GM19324 (cell line): ENCODE results near the gene MAML1.
"Not testable (repeated sequence)": the region's sequence is repeated elsewhere in the genome, so short reads cannot be mapped to it uniquely, and the experiment has no call there.

Experiments used
- ATAC-seq: cut with Tn5 transposase; IDR thresholded peaks from one replicate; pipeline ENCODE4 v1.9.1; 2021; ENCODE audit warnings: mild to moderate bottlenecking, moderate library complexity; ENCODE audit not compliant: unreplicated experiment, low FRiP score

MAML1 gene

GRCh38 chr5:179732918-179733771, 523 bp downstream of the MAML1 start:
- ATAC-seq, result peak; percentile 42

GRCh38 chr5:179733772-179734126, 1.1 kb downstream of the MAML1 start:
- ATAC-seq, result no peak

GRCh38 chr5:179734536-179735164, 2.0 kb downstream of the MAML1 start:
- no peak for ATAC-seq

GRCh38 chr5:179738742-179739141, 6.1 kb downstream of the MAML1 start:
- ATAC-seq, result no peak

- ATAC-seq, result not testable (repeated sequence)
These were observed 11.5 kb downstream of the MAML1 start for GRCh38 chr5:179744106-179744505.

GRCh38 chr5:179746872-179747271, 14.2 kb downstream of the MAML1 start:
- ATAC-seq, result no peak

GRCh38 chr5:179747811-179748210, 15.2 kb downstream of the MAML1 start:
- no peak for ATAC-seq

- ATAC-seq, result no peak
These were observed 17.4 kb downstream of the MAML1 start for GRCh38 chr5:179749857-179750508.

- no peak for ATAC-seq
These were observed 21.3 kb downstream of the MAML1 start for GRCh38 chr5:179753971-179754370.

- no peak for ATAC-seq
These were observed 22.4 kb downstream of the MAML1 start for GRCh38 chr5:179755022-179755421.

GRCh38 chr5:179758955-179759354, 26.3 kb downstream of the MAML1 start:
- ATAC-seq, result no peak

GRCh38 chr5:179759581-179760551, 27.2 kb downstream of the MAML1 start:
- ATAC-seq, result no peak

- ATAC-seq, result no peak
These were observed 29.6 kb downstream of the MAML1 start for GRCh38 chr5:179762079-179762780.

GRCh38 chr5:179762781-179763176, 30.2 kb downstream of the MAML1 start:
- ATAC-seq, result no peak

- no peak for ATAC-seq
These were observed 30.8 kb downstream of the MAML1 start for GRCh38 chr5:179763215-179763945.

- ATAC-seq, result no peak
These were observed 31.4 kb downstream of the MAML1 start for GRCh38 chr5:179764056-179764455.

GRCh38 chr5:179765400-179765799, 32.8 kb downstream of the MAML1 start:
- ATAC-seq, result no peak

GRCh38 chr5:179766021-179766725, 33.6 kb downstream of the MAML1 start:
- no peak for ATAC-seq
